Dedifferentiated amniotic fluid mesenchymal stem cell (primary cell): Measurements from ENCODE around the gene VDAC1.
"Not testable (repeated sequence)": the region's sequence is repeated elsewhere in the genome, so short reads cannot be mapped to it uniquely, and the experiment has no call there.

Source experiments
- DNase-seq: peaks from one replicate; pipeline ENCODE4 v3.0.0-alpha.2; 2016; ENCODE audit errors: extremely low spot score

VDAC1 gene

GRCh38 chr5:134004626-134005416 is at the start of gene VDAC1:
Gene VDAC1 (minus strand): TSS chr5:134004975. CDS start chr5:133993012, 11,963 bp downstream.
- peak; percentile 82 for DNase-seq

- no peak for DNase-seq
Measured at GRCh38 chr5:134053840-134054338, 49.1 kb upstream of the VDAC1 start.

- no peak for DNase-seq
Measured at GRCh38 chr5:134053314-134053839, 48.6 kb upstream of the VDAC1 start.

- DNase-seq, result no peak
Measured at GRCh38 chr5:134051305-134051704, 46.5 kb upstream of the VDAC1 start.

- DNase-seq, result no peak
Measured at GRCh38 chr5:134048864-134049263, 44.1 kb upstream of the VDAC1 start.

GRCh38 chr5:134047687-134048056 is 42.9 kb upstream of the VDAC1 start:
- no peak for DNase-seq

GRCh38 chr5:134046801-134047686 is 42.3 kb upstream of the VDAC1 start:
- DNase-seq, result no peak

- no peak for DNase-seq
Measured at GRCh38 chr5:134046330-134046729, 41.6 kb upstream of the VDAC1 start.

- no peak for DNase-seq
Measured at GRCh38 chr5:134043793-134044792, 39.3 kb upstream of the VDAC1 start.

- no peak for DNase-seq
Measured at GRCh38 chr5:134041570-134042411, 37.0 kb upstream of the VDAC1 start.

GRCh38 chr5:134038138-134038537 is 33.4 kb upstream of the VDAC1 start:
- no peak for DNase-seq

- no peak for DNase-seq
Measured at GRCh38 chr5:134037160-134037559, 32.4 kb upstream of the VDAC1 start.

- no peak for DNase-seq
Measured at GRCh38 chr5:134034326-134034725, 29.6 kb upstream of the VDAC1 start.

- not testable (repeated sequence) for DNase-seq
Measured at GRCh38 chr5:134030303-134030964, 25.7 kb upstream of the VDAC1 start.

- DNase-seq, result peak; percentile 19
Measured at GRCh38 chr5:134029156-134029555, 24.4 kb upstream of the VDAC1 start.

- no peak for DNase-seq
Measured at GRCh38 chr5:134028496-134028895, 23.7 kb upstream of the VDAC1 start.

GRCh38 chr5:134027288-134027615 is 22.5 kb upstream of the VDAC1 start:
- no peak for DNase-seq

GRCh38 chr5:134026521-134027287 is 21.9 kb upstream of the VDAC1 start:
- DNase-seq, result no peak

- no peak for DNase-seq
Measured at GRCh38 chr5:134025786-134026185, 21.0 kb upstream of the VDAC1 start.
